ENCODE data around the gene ST6GAL2. TPM values are rescaled to one million over a fixed set of nuclear protein-coding genes. Genes with fewer than 3 reads are reported as not detected.

The ST6GAL2 gene
- total and polyA plus RNA-seq, 2 experiments from 2014 or later: 0.46 to 0.57 TPM

DNA sequence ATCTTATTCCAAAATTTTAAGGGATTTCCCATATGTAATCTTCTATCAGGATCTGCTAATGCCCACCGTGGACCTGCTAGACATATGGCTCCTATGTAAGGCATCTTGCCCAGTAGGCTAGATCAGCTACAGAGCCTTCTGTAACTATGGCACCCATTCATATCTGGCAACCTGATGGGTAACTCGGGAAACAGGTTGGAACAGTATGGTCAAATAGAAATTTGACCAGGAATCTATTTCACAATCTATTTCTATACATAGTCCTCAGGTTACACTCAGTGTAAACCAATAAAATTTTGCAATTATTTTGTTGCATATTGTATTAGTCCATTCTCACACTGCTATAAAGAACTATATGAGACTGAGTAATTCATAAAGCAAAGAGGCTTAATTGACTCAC, 93.3 kb downstream of the ST6GAL2 start:
- no peaks in the 10 kb centered on the region for H3K4me1 ChIP-seq (ENCODE audit: low read depth)
- no peaks in the 10 kb centered on the region for H3K27me3 ChIP-seq
- H3K4me3 ChIP-seq: no peak overlapping the region
- no peak for TF ChIP-seq CTCF (IDR thresholded peaks at IDR 0.05; ENCODE audit: low read depth, low read length)
- H3K9me3 ChIP-seq (ENCODE audit: low read depth): no peaks in the 10 kb centered on the region
- DNase-seq (ENCODE audit: low read depth in 1 of 2, low spot score in 1 of 2): no peak
- no peak overlapping the region for H3K27ac ChIP-seq
- H3K36me3 ChIP-seq: no peaks in the 10 kb centered on the region

- DNase-seq (ENCODE audit: low read depth in 1 of 2, low spot score in 1 of 2): no peak
- H3K27ac ChIP-seq: no peak overlapping the region
- H3K4me3 ChIP-seq: no peak overlapping the region
- no peaks in the 10 kb centered on the region for H3K27me3 ChIP-seq
- no peak for TF ChIP-seq CTCF (IDR thresholded peaks at IDR 0.05; ENCODE audit: low read depth, low read length)
- no peaks in the 10 kb centered on the region for H3K9me3 ChIP-seq (ENCODE audit: low read depth)
- H3K4me1 ChIP-seq (ENCODE audit: low read depth): no peaks in the 10 kb centered on the region
- H3K36me3 ChIP-seq: no peaks in the 10 kb centered on the region
Observed at GRCh38 chr2:106789185-106789584, 96.8 kb downstream of the ST6GAL2 start.

GRCh38 chr2:106782681-106783080, 103.3 kb downstream of the ST6GAL2 start:
- Histone ChIP-seq H3K27me3 (no peaks in the 10 kb centered on the region), H3K27ac (no peak overlapping the region), H3K36me3 (no peaks in the 10 kb centered on the region), H3K9me3 (ENCODE audit: low read depth) (no peaks in the 10 kb centered on the region), H3K4me3 (no peak overlapping the region), H3K4me1 (ENCODE audit: low read depth) (no peaks in the 10 kb centered on the region)
- TF ChIP-seq CTCF (IDR thresholded peaks at IDR 0.05; ENCODE audit: low read depth, low read length): no peak
- DNase-seq (ENCODE audit: low read depth in 1 of 2, low spot score in 1 of 2): no peak

- H3K4me3 ChIP-seq: no peak overlapping the region
- H3K27ac ChIP-seq: no peak overlapping the region
- H3K27me3 ChIP-seq: no peaks in the 10 kb centered on the region
- no peaks in the 10 kb centered on the region for H3K9me3 ChIP-seq (ENCODE audit: low read depth)
- no peak for DNase-seq (ENCODE audit: low read depth in 1 of 2, low spot score in 1 of 2)
- no peaks in the 10 kb centered on the region for H3K4me1 ChIP-seq (ENCODE audit: low read depth)
- no peaks in the 10 kb centered on the region for H3K36me3 ChIP-seq
- TF ChIP-seq CTCF (IDR thresholded peaks at IDR 0.05; ENCODE audit: low read depth, low read length): no peak
Observed at GRCh38 chr2:106781196-106781595, 104.8 kb downstream of the ST6GAL2 start.

DNA sequence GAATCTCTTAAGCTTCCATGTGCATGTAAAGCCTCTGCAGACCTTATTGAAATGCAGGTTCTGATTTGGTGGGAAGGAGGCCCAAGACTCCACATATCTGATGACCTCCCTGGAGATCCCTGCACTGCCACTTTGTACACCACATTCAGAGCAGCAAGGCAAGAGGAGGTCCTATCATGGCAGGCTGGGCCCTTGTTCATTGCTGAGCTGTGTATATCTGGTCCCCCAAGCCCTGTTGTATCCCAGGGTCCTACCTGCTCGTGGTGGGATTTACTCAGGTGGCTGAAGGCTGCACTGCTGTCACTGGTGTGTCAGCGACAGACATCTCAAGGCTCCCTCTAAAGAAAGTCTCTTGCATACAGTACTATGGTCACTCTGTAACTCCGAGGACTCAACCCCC, 114.2 kb downstream of the ST6GAL2 start:
- no peak for TF ChIP-seq CTCF (IDR thresholded peaks at IDR 0.05; ENCODE audit: low read depth, low read length)

GRCh38 chr2:106770986-106771385, 115.0 kb downstream of the ST6GAL2 start:
- H3K36me3 ChIP-seq: no peaks in the 10 kb centered on the region
- DNase-seq (ENCODE audit: low read depth in 1 of 2, low spot score in 1 of 2): no peak
- no peak for TF ChIP-seq CTCF (IDR thresholded peaks at IDR 0.05; ENCODE audit: low read depth, low read length)
- H3K4me3 ChIP-seq: no peak overlapping the region
- no peaks in the 10 kb centered on the region for H3K27me3 ChIP-seq
- H3K27ac ChIP-seq: no peak overlapping the region
- no peaks in the 10 kb centered on the region for H3K4me1 ChIP-seq (ENCODE audit: low read depth)
- H3K9me3 ChIP-seq (ENCODE audit: low read depth): no peaks in the 10 kb centered on the region

More for the DNA sequence above, 114.2 kb downstream of the ST6GAL2 start:
- no peak overlapping the region for H3K27ac ChIP-seq
- H3K9me3 ChIP-seq (ENCODE audit: low read depth): no peaks in the 10 kb centered on the region
- DNase-seq (ENCODE audit: low read depth in 1 of 2, low spot score in 1 of 2): no peak
- no peaks in the 10 kb centered on the region for H3K36me3 ChIP-seq
- H3K27me3 ChIP-seq: no peaks in the 10 kb centered on the region
- no peaks in the 10 kb centered on the region for H3K4me1 ChIP-seq (ENCODE audit: low read depth)
- no peak overlapping the region for H3K4me3 ChIP-seq
